Fibroblast of the aortic adventitia (primary cell): Measurements from ENCODE around the gene ATXN7L3. TPM values are rescaled to one million over a fixed set of nuclear protein-coding genes. Genes with fewer than 3 reads are reported as not detected.
A peak's percentile ranks its signal among the peaks of the same experiment; 100 is the strongest.

Experiments
- DNase-seq: peaks from one replicate; pipeline ENCODE4 v3.0.0-alpha.2; 2010; ENCODE audit warnings: low read depth
- H3K4me3 ChIP-seq: 2 replicates; pipeline ENCODE4 v1.5.1; 2011; ENCODE audit warnings: low read depth, mild to moderate bottlenecking, control low read depth, low read length, moderate library complexity
- CTCF ChIP-seq: IDR thresholded peaks from 2 replicates; pipeline ENCODE4 v1.5.1; 2011; ENCODE audit warnings: mild to moderate bottlenecking, low read length, control low read depth, inconsistent platforms; ENCODE audit not compliant: insufficient read depth
- total RNA-seq: library from RNA; depleted of rRNA; stranded (reverse); fragments of >200 nt; gene quantifications from 2 replicates; pipeline ENCODE4 v1.2.3, GENCODE V29; 2012; ENCODE audit warnings: low replicate concordance

ATXN7L3 gene
- total RNA-seq, 1 donor: 36.6 TPM

- DNase-seq: no peak
- no peak overlapping the region for H3K4me3 ChIP-seq
- no peak for TF ChIP-seq CTCF
Observed at GRCh38 chr17:44202756-44203155, 3.1 kb upstream of the ATXN7L3 start.

GRCh38 chr17:44200478-44201155, 933 bp upstream of the ATXN7L3 start:
- peak overlapping the region; percentile 73 for H3K4me3 ChIP-seq
- no peak for TF ChIP-seq CTCF
- DNase-seq: no peak

- H3K4me3 ChIP-seq: peak overlapping the region; percentile 76
- TF ChIP-seq CTCF: no peak
- no peak for DNase-seq
Observed at GRCh38 chr17:44198721-44199552, 747 bp downstream of the ATXN7L3 start.

- peak overlapping the region; percentile 76 for H3K4me3 ChIP-seq
- TF ChIP-seq CTCF: no peak
- peak; percentile 70 for DNase-seq
Observed at GRCh38 chr17:44197980-44198720, 1.5 kb downstream of the ATXN7L3 start.

GRCh38 chr17:44197107-44197506, 2.6 kb downstream of the ATXN7L3 start:
- TF ChIP-seq CTCF: no peak
- no peak overlapping the region for H3K4me3 ChIP-seq
- no peak for DNase-seq

- no peak for TF ChIP-seq CTCF
- DNase-seq: no peak
- H3K4me3 ChIP-seq: no peak overlapping the region
Observed at GRCh38 chr17:44193326-44194084, 6.2 kb downstream of the ATXN7L3 start.
